Activated CD4-positive, alpha-beta T cell treated with anti-CD3 and anti-CD28 coated beads, Interleukin-2, amount 50 U/mL, for 4 hours (primary cell): ENCODE results near the gene TCF7L2.
"Not testable (repeated sequence)": the region's sequence is repeated elsewhere in the genome, so short reads cannot be mapped to it uniquely, and the experiment has no call there.

Source experiments
- DNase-seq, 2 experiments: peaks; one replicate each; pipeline ENCODE4 v3.0.0-alpha.2; 2020

Gene TCF7L2

DNA sequence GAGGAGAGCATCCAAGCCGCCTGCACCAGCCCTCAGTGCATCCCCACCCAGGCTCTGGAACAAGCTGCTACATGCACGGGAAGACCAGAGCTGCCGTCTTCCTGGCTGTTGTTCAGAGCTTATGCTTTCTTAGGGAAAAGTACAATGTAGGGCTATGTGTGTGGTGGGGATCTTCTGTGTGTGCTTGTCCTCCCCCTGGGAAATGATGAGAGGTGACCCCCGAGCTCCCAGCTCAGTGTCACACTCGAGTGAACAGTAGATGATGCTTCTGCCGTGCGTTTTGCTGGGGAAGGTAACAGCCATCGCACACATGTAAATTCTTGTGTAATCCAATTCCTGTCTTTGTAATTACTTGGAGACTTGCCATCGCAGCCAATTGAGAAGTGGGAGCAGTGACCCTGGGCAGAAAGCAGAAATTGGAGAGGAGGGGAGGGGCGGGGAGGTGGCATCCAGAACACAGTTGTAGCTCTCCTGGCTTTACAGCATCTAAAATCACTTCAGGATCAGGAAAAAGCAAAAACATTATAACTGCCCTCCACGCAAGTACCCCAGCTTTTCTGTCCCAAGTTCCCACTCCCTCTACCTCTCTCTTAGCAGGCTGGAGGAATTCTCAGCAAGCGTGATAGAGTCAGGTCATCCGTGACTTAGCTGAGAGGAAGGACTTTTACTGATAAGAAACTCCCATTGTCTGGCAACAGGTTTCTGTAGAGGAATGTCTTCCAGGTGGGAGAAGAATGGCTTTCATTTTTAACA is 149.6 kb downstream of the TCF7L2 start:
- DNase-seq, result no peak

DNA sequence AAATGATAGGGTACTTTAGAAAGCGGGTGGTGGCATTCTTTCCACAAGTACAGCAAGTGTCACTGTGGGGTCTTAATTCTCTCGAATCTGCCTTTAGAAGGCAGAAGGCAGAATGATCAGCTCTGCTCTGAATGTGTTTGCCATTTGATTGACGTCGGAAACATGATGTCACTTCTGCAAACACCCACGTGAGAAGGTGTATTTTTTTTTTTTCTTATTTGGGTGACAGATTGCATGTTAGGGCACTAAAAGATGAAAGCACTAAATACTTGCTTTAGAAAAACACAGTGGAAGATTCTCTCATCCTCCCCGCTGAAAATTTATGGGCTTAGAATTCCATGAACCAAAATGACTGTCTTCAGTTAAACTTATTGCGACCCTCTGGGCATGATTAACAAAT is 150.2 kb downstream of the TCF7L2 start:
- no peak for DNase-seq

- DNase-seq, result no peak
Observed at GRCh38 chr10:113103131-113103840, 153.2 kb downstream of the TCF7L2 start.

GRCh38 chr10:113104047-113104446 is 154.0 kb downstream of the TCF7L2 start:
- DNase-seq, result no peak

DNA sequence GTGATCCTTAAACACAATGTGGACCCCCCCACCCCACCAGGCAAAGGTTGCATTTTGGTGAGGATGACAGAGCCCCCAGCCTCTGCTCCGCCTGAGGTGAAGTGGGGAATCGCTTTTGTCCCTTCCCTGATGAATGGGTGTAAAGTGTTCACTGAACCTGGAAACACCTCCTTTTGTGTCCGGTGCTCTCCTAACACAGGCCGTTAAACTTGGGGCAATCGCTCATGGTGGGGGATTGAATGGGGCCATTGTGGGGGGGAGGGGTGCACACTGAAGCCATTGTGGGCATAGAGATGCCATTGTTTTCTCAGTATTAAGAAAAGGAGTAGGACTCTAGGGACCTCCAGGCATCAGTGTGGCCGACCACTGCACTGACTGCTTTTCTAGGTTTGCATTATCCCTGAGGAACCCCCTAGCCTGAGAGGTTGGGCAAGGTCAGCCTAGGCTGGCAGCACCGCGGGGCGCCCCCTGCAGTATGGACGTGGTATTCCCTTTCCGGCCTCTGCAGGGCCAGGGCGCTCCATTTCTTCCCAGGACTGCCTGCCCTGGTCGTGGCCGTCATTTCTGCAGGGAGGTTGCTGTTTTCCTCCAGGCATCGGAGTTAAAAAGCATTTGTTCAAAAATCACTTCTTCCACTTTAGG is 158.3 kb downstream of the TCF7L2 start:
- DNase-seq, result peak in 1 of 2 experiments; percentile 3

- no peak for DNase-seq
Observed at GRCh38 chr10:113108948-113109347, 158.9 kb downstream of the TCF7L2 start.

- not testable (repeated sequence) for DNase-seq
Observed at GRCh38 chr10:113109482-113109881, 159.4 kb downstream of the TCF7L2 start.

DNA sequence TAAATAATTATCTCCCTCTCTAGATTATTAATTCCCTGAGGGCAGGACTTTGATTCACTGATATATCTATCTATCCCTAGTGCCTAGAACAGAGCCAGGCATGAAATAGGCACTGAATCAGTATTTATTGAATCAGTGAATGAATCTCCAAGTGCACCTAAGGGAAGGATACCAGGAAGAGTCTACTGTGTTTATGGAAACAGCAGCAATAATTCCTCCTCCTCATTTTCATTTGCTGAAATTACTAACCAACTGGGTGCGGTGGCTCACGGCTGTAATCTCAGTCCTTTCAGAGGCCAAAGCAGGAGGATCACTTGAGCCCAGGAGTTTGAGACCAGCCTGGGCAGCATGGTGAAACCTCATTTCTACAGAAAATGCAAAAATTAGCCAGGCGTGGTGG is 161.2 kb downstream of the TCF7L2 start:
- DNase-seq, result no peak

DNA sequence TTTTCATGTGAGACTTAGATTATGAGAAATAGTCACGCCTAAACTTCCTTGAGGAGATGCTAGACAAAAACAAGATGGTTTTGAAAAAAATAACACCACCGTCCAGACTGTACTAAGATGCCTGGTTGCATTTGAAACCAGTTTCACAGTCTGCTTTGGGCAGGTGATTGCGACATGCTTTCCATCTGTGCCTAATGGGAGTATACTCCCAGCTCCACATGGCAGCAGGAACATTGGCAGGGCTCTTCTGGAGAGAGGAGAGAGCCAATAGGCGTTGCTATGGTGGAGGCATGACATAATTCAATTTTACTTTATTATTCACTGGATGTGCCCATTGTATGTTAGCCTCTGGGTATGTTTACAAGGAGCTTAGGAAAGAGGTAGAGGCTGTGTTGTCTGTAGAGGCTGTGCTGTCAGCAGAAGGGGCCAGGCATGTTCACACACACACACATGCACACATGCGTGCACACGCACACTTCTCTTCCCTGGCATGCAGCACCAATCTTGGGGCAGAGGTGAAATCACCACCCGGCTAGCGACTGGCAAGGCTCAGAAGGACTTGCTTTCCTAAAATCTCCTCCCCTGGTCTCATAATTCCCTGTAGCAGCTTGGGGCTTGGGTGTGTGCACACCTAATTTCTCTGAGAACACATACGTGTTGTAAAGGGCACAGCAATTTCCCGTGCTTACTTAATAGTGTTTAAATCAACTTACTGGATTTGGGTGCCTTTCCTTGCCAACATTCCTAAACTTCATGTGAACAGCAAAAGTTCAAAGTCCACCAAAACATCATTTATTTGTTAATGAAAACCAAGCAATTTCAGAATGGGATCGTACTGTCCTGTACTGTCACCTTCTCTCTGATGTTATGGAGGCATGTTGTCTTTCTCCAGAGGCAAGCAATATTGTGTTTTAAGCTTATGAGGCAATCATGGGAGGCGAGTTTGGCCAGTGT is 162.1 kb downstream of the TCF7L2 start:
- no peak for DNase-seq

DNA sequence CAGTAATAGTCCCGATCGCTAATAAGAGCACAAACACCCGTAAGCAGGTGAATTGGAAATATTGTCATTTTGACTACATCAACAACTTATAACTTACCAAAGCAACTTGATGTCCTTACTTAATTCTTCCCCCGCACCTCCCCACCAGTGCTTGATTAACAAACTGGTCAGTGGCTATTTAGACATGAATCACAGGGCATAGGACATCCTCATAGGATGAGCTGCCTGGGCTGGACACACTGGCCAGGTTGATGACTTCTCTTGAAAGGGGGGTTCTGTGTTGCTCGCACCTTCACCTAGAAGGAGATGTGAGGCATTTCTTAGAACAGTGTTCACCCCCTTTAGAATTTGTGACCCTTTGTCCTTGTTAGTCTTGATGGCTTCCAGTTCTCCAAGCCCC is 163.2 kb downstream of the TCF7L2 start:
- no peak for DNase-seq

GRCh38 chr10:113113918-113114317 is 163.9 kb downstream of the TCF7L2 start:
- DNase-seq, result no peak

GRCh38 chr10:113115556-113115955 is 165.5 kb downstream of the TCF7L2 start:
- DNase-seq, result no peak

- no peak for DNase-seq
Observed at GRCh38 chr10:113118882-113119281, 168.8 kb downstream of the TCF7L2 start.

- DNase-seq, result no peak
Observed at GRCh38 chr10:113119801-113120200, 169.8 kb downstream of the TCF7L2 start.

- DNase-seq, result no peak
Observed at GRCh38 chr10:113121153-113121552, 171.1 kb downstream of the TCF7L2 start.

GRCh38 chr10:113122947-113123346 is 172.9 kb downstream of the TCF7L2 start:
- DNase-seq, result no peak

DNA sequence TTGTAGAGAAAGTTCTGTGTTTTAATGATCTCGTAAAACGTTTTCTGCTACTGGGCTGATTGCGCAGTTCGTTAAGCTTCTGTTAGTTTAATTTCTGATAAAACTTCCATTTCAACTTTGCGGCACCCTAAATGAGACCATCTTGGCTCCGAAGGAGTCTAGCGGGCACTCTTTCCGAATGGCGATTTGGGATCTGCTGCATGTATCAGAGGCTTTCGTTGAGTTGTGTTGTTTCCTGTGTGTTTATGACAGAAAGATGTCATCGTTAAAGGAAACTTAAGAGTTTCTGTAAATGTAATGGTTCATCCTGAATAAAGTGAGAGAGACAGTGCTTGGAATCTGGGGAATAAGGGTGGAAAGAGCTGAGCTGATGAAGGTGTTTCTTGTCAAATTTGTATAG is 174.7 kb downstream of the TCF7L2 start:
- DNase-seq, result no peak

- DNase-seq, result no peak
Observed at GRCh38 chr10:113125612-113126011, 175.6 kb downstream of the TCF7L2 start.

GRCh38 chr10:113126229-113127201 is 176.5 kb downstream of the TCF7L2 start:
- DNase-seq, result peak in 1 of 2 experiments; percentile 12

DNA sequence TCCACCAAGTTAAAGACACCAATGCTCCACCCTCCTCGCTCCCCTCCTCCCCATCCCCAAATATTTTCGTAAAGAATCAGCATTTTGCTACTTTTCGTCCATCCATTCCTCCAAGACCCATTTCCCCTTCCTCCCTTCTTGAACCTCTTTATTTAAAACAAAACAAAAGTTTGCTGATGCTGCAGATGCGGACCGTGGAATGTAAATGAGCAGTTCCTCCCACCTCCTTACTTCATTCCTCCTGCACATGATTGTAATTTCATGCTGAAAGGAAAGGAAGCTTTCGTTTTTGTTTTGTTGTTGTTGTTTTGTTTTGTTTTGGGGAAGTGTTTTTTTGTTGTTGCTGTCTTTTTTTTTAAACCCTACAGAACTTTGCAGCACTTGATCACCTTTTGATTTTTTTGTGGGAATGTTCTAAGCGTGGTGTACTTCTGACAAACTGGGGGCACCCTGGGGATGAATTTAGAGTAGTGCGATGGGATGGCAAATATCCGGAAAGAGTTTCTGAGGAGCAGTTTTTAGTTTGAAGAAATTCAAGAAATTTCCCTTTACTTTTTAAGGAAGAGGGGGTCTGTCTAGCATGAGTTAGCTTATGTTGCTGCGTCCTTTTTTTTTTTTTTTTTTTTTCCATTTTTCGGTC is 177.3 kb downstream of the TCF7L2 start:
- no peak for DNase-seq

DNA sequence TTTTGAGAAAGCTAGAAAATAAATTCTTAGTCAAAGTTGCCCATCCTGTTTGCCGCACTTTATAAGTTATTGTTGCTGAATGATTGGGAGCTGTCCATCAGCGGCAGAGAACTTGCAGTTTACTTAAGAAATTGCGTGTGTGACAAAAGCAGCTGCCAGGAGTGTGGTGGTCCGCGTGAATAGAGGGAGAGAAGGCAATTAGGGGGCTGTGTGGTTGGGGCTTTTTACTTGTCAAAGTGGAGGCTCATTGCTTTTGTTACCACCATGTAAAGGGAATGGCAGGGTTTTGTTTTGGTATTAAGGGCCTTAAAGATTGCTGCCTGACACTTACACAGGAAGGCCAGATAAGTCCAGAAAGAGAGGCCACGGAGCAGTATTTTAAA is 177.8 kb downstream of the TCF7L2 start:
- no peak for DNase-seq
